ENCODE measurements around the gene TBC1D3I.
A peak's percentile ranks its signal among the peaks of the same experiment; 100 is the strongest.
"Not testable (repeated sequence)": the region's sequence is repeated elsewhere in the genome, so short reads cannot be mapped to it uniquely, and the experiment has no call there.

Gene TBC1D3I

DNA sequence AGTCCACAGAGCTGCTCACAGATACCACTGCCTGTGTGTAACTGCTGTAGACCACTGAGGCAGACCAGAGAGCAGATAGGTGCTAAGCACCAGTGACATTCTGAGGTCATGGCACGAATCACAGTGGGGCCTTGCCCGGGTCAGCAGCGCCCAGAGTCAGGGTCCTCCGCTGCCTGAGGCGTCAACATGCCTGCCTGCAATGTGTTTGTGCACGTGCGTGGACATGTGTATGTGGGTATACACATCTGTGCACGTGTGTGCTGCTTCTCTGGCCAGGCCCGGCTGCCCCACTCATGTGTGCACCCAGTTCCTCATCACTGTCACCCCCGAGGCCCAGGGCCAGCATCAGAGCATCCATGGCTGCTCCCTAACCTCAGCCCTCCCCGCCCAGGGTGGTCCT is at the start of gene TBC1D3I:
Gene TBC1D3I (minus strand): TSS at position 101 of the 400 bp plus-strand sequence. CDS start 1,585 bp downstream, outside the sequence.
- not testable (repeated sequence) for H3K27me3 Mint-ChIP-seq (ENCODE audit: low read depth); H3K4me3 Mint-ChIP-seq; H3K36me3 Mint-ChIP-seq (ENCODE audit: low read depth); H3K9me3 Mint-ChIP-seq; H3K27ac Mint-ChIP-seq; H3K4me1 Mint-ChIP-seq

DNA sequence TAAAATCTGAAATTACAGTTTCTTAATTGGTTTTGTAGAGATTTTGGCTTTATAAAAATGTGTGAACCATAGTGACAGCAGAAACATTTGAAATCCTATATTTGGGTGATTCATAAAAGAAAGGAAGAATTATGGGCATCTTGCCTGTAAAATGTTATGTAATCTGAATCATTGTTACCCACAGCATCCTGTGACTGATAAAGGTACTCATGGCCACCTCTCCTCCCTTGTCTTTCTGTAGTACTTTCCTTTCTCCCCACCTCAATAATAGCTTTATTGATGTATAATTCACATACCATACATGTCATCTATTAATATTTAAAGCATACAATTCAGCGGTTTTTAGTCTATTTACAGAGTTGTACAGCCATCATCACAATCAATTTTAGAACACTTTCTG is 30.8 kb upstream of the TBC1D3I start:
- H3K4me3 Mint-ChIP-seq; H3K27me3 Mint-ChIP-seq (ENCODE audit: low read depth); H3K9me3 Mint-ChIP-seq; H3K4me1 Mint-ChIP-seq; H3K27ac Mint-ChIP-seq; H3K36me3 Mint-ChIP-seq (ENCODE audit: low read depth): not testable (repeated sequence)

DNA sequence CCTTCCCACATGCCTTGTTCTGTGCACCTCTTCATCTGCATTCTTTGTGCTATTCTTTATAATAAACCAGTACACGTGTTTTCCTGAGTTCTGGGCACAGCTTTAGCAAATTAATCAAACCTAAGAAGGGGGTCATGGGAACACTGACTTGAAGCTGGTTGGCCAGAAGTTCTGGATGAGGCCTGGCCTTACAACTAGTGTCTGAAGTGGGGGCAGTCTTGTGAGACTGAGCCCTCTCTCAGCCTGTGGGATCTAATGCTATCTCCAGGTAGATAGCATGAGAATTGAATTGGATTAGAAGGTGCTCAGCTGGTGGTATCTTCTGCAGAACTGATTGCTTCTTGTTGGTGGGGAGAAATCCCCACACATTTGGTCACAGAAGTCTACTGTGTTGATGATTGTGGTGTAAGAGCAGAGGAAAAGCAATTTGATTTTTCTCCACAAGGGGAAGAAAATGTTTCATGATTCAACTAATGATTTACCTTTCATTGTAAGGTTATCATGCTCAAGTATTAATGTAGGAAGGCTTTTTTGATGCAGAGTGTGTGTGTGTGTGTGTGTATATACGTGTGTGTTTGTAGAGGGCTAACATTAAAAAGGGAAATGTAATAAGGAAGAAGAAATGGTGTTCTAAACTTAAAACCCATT is 25.7 kb upstream of the TBC1D3I start:
- not testable (repeated sequence) for H3K27ac Mint-ChIP-seq; H3K4me1 Mint-ChIP-seq; H3K9me3 Mint-ChIP-seq; H3K27me3 Mint-ChIP-seq (ENCODE audit: low read depth); H3K4me3 Mint-ChIP-seq; H3K36me3 Mint-ChIP-seq (ENCODE audit: low read depth)

GRCh38 chr17:36284219-36284618 is 19.8 kb upstream of the TBC1D3I start:
- not testable (repeated sequence) for H3K27ac Mint-ChIP-seq; H3K4me3 Mint-ChIP-seq; H3K4me1 Mint-ChIP-seq; H3K36me3 Mint-ChIP-seq (ENCODE audit: low read depth); H3K9me3 Mint-ChIP-seq; H3K27me3 Mint-ChIP-seq (ENCODE audit: low read depth)

DNA sequence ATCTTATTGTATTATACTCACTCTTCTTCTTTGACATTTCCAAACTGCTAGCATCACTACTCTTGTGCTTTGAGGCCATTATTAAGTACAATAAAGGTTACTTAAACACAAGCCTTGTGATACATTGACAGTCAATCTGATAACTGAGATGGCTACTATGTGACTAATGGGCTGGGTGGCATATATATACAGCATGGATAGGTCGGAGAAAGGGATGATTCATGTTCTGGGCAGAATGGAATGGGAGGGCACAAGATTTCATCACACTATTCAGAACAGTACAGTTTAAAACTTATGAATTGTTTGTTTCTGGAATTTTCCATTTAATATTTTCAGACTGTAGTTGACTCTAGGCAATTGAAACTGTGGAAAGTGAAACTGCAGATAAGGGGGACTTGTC is 18.9 kb upstream of the TBC1D3I start:
- not testable (repeated sequence) for H3K27ac Mint-ChIP-seq; H3K4me3 Mint-ChIP-seq; H3K27me3 Mint-ChIP-seq (ENCODE audit: low read depth); H3K36me3 Mint-ChIP-seq (ENCODE audit: low read depth); H3K9me3 Mint-ChIP-seq; H3K4me1 Mint-ChIP-seq

GRCh38 chr17:36242046-36242445 is 22.3 kb downstream of the TBC1D3I start:
- not testable (repeated sequence) for H3K36me3 Mint-ChIP-seq (ENCODE audit: low read depth); H3K27ac Mint-ChIP-seq; H3K4me1 Mint-ChIP-seq; H3K27me3 Mint-ChIP-seq (ENCODE audit: low read depth); H3K9me3 Mint-ChIP-seq; H3K4me3 Mint-ChIP-seq

- H3K36me3 Mint-ChIP-seq (ENCODE audit: low read depth); H3K9me3 Mint-ChIP-seq; H3K4me1 Mint-ChIP-seq; H3K27me3 Mint-ChIP-seq (ENCODE audit: low read depth); H3K4me3 Mint-ChIP-seq; H3K27ac Mint-ChIP-seq: not testable (repeated sequence)
- peak in 2 of 3 experiments; percentile 18 to 36 for TF ChIP-seq CTCF (IDR thresholded peaks at IDR 0.05; ENCODE audit: unreplicated experiment in 3 of 3)
Measured at GRCh38 chr17:36229644-36230043, 34.7 kb downstream of the TBC1D3I start.

GRCh38 chr17:36222967-36223366 is 41.4 kb downstream of the TBC1D3I start:
- not testable (repeated sequence) for H3K4me1 Mint-ChIP-seq; H3K27ac Mint-ChIP-seq; H3K27me3 Mint-ChIP-seq (ENCODE audit: low read depth); H3K36me3 Mint-ChIP-seq (ENCODE audit: low read depth); H3K4me3 Mint-ChIP-seq
- H3K9me3 Mint-ChIP-seq, result peaks cover 12% of the 10 kb centered on the region

- H3K4me3 Mint-ChIP-seq; H3K4me1 Mint-ChIP-seq; H3K36me3 Mint-ChIP-seq (ENCODE audit: low read depth); H3K27ac Mint-ChIP-seq; H3K27me3 Mint-ChIP-seq (ENCODE audit: low read depth): not testable (repeated sequence)
- peaks cover 16% of the 10 kb centered on the region for H3K9me3 Mint-ChIP-seq
Measured at GRCh38 chr17:36221581-36222100, 42.7 kb downstream of the TBC1D3I start.

GRCh38 chr17:36220737-36221580 is 43.4 kb downstream of the TBC1D3I start:
- not testable (repeated sequence) for H3K36me3 Mint-ChIP-seq (ENCODE audit: low read depth); H3K27ac Mint-ChIP-seq; H3K4me3 Mint-ChIP-seq; H3K4me1 Mint-ChIP-seq
- peaks cover 16% of the 10 kb centered on the region for H3K9me3 Mint-ChIP-seq
- peaks cover 12% of the 10 kb centered on the region for H3K27me3 Mint-ChIP-seq (ENCODE audit: low read depth)

DNA sequence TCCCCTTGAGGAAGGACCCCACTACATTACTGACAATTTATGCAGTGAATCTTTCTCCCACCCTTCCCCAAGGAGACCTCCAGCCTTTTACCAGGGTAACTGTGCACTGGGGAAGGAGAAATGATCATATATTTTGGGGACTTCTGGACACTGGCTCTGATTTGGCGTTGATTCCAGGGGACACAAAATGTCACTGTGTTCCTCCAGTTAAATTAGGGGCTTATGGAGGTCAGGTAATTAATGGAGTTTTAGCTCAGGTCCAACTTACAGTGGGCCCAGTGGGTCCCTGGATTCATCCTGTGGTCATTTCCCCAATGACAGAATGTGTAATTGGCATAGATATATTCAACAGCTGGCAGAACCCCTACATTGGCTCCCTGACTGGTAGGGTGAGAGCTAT is 44.8 kb downstream of the TBC1D3I start:
- H3K36me3 Mint-ChIP-seq (ENCODE audit: low read depth); H3K4me3 Mint-ChIP-seq; H3K4me1 Mint-ChIP-seq; H3K27ac Mint-ChIP-seq: not testable (repeated sequence)
- peaks cover 16% of the 10 kb centered on the region for H3K9me3 Mint-ChIP-seq
- H3K27me3 Mint-ChIP-seq (ENCODE audit: low read depth), result peaks cover 20% of the 10 kb centered on the region

GRCh38 chr17:36215406-36216308 is 48.7 kb downstream of the TBC1D3I start:
- not testable (repeated sequence) for H3K4me3 Mint-ChIP-seq; H3K4me1 Mint-ChIP-seq; H3K27ac Mint-ChIP-seq; H3K36me3 Mint-ChIP-seq (ENCODE audit: low read depth)
- Mint-ChIP-seq H3K9me3 (peaks cover 16% of the 10 kb centered on the region), H3K27me3 (ENCODE audit: low read depth) (peaks cover 38% of the 10 kb centered on the region)
